HepG2 (cell line): ENCODE measurements around the gene TMEM135. TPM values are rescaled to one million over a fixed set of nuclear protein-coding genes. Genes with fewer than 3 reads are reported as not detected.
A peak's percentile ranks its signal among the peaks of the same experiment; 100 is the strongest.

Experiments used
- E2F5 ChIP-seq: sonication (generic); formaldehyde crosslinking; conservative IDR thresholded peaks from 2 replicates; pipeline ENCODE4 v1.4.0; 2020; ENCODE audit warnings: missing genetic modification reagents
- EZH2 ChIP-seq: conservative IDR thresholded peaks from 2 replicates; pipeline ENCODE4 v1.6.1; 2012; ENCODE audit warnings: mild to moderate bottlenecking, low read depth, low read length, moderate library complexity
- FIP1L1 ChIP-seq: fragments of 200-400 bp; formaldehyde crosslinking; IDR thresholded peaks from 2 replicates; pipeline ENCODE4 v1.6.1; 2018; ENCODE audit warnings: low read depth, mild to moderate bottlenecking, low read length, moderate library complexity, borderline replicate concordance; ENCODE audit not compliant: insufficient read depth
- IKZF5 ChIP-seq: IDR thresholded peaks from 2 replicates; pipeline ENCODE4 v1.6.1; 2018; ENCODE audit warnings: missing genetic modification reagents, mild to moderate bottlenecking, missing compliant biosample characterization
- KLF12 ChIP-seq: sonication (generic); formaldehyde crosslinking; IDR thresholded peaks from 2 replicates; pipeline ENCODE4 v1.4.0; 2020; ENCODE audit warnings: missing genetic modification reagents, borderline replicate concordance
- MATR3 ChIP-seq: sonication (generic); formaldehyde crosslinking; IDR thresholded peaks from 2 replicates; pipeline ENCODE4 v1.4.0; 2020; ENCODE audit warnings: missing genetic modification reagents
- MEF2D ChIP-seq: sonication (generic); formaldehyde crosslinking; IDR thresholded peaks from 2 replicates; pipeline ENCODE4 v1.5.1; 2020; ENCODE audit warnings: mild to moderate bottlenecking, missing genetic modification reagents
- MTA3 ChIP-seq: sonication (generic); formaldehyde crosslinking; IDR thresholded peaks from 2 replicates; pipeline ENCODE4 v1.4.0; 2020; ENCODE audit warnings: missing genetic modification reagents
- RFXAP ChIP-seq: sonication (generic); formaldehyde crosslinking; IDR thresholded peaks from 2 replicates; pipeline ENCODE4 v1.4.0; 2020; ENCODE audit warnings: missing genetic modification reagents, borderline replicate concordance
- SAP130 ChIP-seq: IDR thresholded peaks from 2 replicates; pipeline ENCODE4 v1.6.1; 2016; ENCODE audit warnings: low read depth
- SMAD1 ChIP-seq: sonication (generic); formaldehyde crosslinking; IDR thresholded peaks from 2 replicates; pipeline ENCODE4 v1.4.0; 2020; ENCODE audit warnings: missing genetic modification reagents, low read depth, mild to moderate bottlenecking, borderline replicate concordance
- STAT6 ChIP-seq: sonication (generic); formaldehyde crosslinking; IDR thresholded peaks from 2 replicates; pipeline ENCODE4 v1.4.0; 2020; ENCODE audit warnings: missing genetic modification reagents, mild to moderate bottlenecking, borderline replicate concordance
- TBX3 ChIP-seq: fragments of 450-650 bp; IDR thresholded peaks from 2 replicates; pipeline ENCODE4 v1.6.1; 2017; ENCODE audit warnings: antibody characterized with exemption, mild to moderate bottlenecking, inconsistent platforms, borderline replicate concordance
- ZBTB33 ChIP-seq: sonication (generic); formaldehyde crosslinking; IDR thresholded peaks from 2 replicates; pipeline ENCODE4 v1.4.0; 2020; ENCODE audit warnings: missing genetic modification reagents
- ZNF580 ChIP-seq: IDR thresholded peaks from 2 replicates; pipeline ENCODE4 v1.6.1; 2016; ENCODE audit warnings: low read depth, borderline replicate concordance
- ZNF670 ChIP-seq: sonication (generic); formaldehyde crosslinking; IDR thresholded peaks from 2 replicates; pipeline ENCODE4 v1.8.0; 2022; ENCODE audit warnings: mild to moderate bottlenecking, missing genetic modification reagents, borderline replicate concordance
- polyA plus RNA-seq, 8 experiments: library from polyadenylated mRNA; depleted of rRNA in 3 of 8; stranded (reverse) in 7 of 8; unstranded in 1 of 8; fragments of >200 nt; fragmentation: Illumina TruSeq in 4 of 8; extraction: Trizol in 4 of 8; gene quantifications; 2 replicates each; pipeline versions ENCODE4 v1.2.1 to v1.2.3, GENCODE V29; 2011 to 2016; ENCODE audit warnings: low read depth in 4 of 8, missing spikeins in 1 of 8, mixed read lengths in 1 of 8; ENCODE audit not compliant: insufficient read depth in 1 of 8
- total RNA-seq, 5 experiments: library from RNA; depleted of rRNA; stranded (reverse); fragments of >200 nt; fragmentation: Illumina TruSeq; extraction: Trizol; gene quantifications; 2 replicates each; pipeline ENCODE4 v1.2.3, GENCODE V29; 2016; ENCODE audit warnings: low read depth in 1 of 5

The TMEM135 gene
- total and polyA plus RNA-seq, 2 of the 13 experiments (the other 11 are each of a cell fraction or from before 2014, with no cell fraction given): 36.6 to 88.9 TPM

GRCh38 chr11:86999859-87000753 is 37.6 kb upstream of the TMEM135 start (continued):
- TF ChIP-seq STAT6 (CRISPR knock-in tag) (peak; percentile 58; the same call in 1 of the 2 replicates), SAP130 (CRISPR knock-in tag) (peak; percentile 82), ZNF670 (CRISPR knock-in tag) (no peak), MTA3 (no peak), EZH2 (no peak), TBX3 (peak; percentile 68; the same call in 1 of the 2 replicates), ZNF580 (CRISPR knock-in tag) (no peak), FIP1L1 (no peak), IKZF5 (peak; percentile 94), KLF12 (no peak), SMAD1 (CRISPR knock-in tag) (no peak), MEF2D (peak; percentile 84; the same call in 1 of the 2 replicates), RFXAP (CRISPR knock-in tag) (peak; percentile 62; the same call in 1 of the 2 replicates), ZBTB33 (CRISPR knock-in tag) (no peak), E2F5 (CRISPR knock-in tag) (no peak), MATR3 (CRISPR knock-in tag) (no peak)
